Lung (tissue), 12 donors: ENCODE measurements around the gene UGT3A1. TPM values are rescaled to one million over a fixed set of nuclear protein-coding genes. Genes with fewer than 3 reads are reported as not detected.

Source experiments
- ATAC-seq: fragments of 200-7000 bp; cut with Tn5 transposase; one replicate; pipeline ENCODE4 v1.9.1; 2020; ENCODE audit warnings: moderate number of reproducible peaks; ENCODE audit not compliant: insufficient read depth, low FRiP score
- DNase-seq, 3 donors: peaks; one replicate each; pipeline ENCODE4 v3.0.0-alpha.2; 2013 to 2017
- H3K27ac ChIP-seq, 2 donors: one replicate each; pipeline ENCODE4 v1.5.1; 2013; ENCODE audit warnings: mild to moderate bottlenecking in 2 of 2, moderate library complexity in 2 of 2, control low read depth in 1 of 2, inconsistent platforms in 1 of 2, low read depth in 1 of 2, low read length in 1 of 2
- H3K27me3 ChIP-seq, 3 donors: one replicate each; pipeline ENCODE4 v1.5.1; 2013; ENCODE audit warnings: low read length in 2 of 3; ENCODE audit not compliant: control insufficient read depth in 3 of 3, insufficient read depth in 3 of 3
- H3K36me3 ChIP-seq, 4 donors: one replicate each; pipeline ENCODE4 v1.5.1; 2013; ENCODE audit warnings: low read length in 4 of 4, mild to moderate bottlenecking in 1 of 4, moderate library complexity in 1 of 4; ENCODE audit not compliant: control insufficient read depth in 4 of 4, insufficient read depth in 4 of 4
- H3K4me1 ChIP-seq, 5 donors: one replicate each; pipeline ENCODE4 v1.5.1; 2013; ENCODE audit warnings: low read length in 5 of 5, mild to moderate bottlenecking in 2 of 5, moderate library complexity in 1 of 5; ENCODE audit not compliant: control insufficient read depth in 5 of 5, insufficient read depth in 5 of 5
- H3K4me3 ChIP-seq: one replicate; pipeline ENCODE4 v1.5.1; 2013; ENCODE audit warnings: mild to moderate bottlenecking, control low read depth, moderate library complexity
- H3K9ac ChIP-seq, 2 donors: one replicate each; pipeline ENCODE4 v1.5.1; 2013; ENCODE audit warnings: low read length in 2 of 2, control low read depth in 1 of 2; ENCODE audit not compliant: insufficient read depth in 1 of 2
- H3K9me3 ChIP-seq, 4 donors: one replicate each; pipeline ENCODE4 v1.5.1; 2013; ENCODE audit warnings: low read length in 3 of 4, mild to moderate bottlenecking in 1 of 4, moderate library complexity in 1 of 4; ENCODE audit not compliant: control insufficient read depth in 4 of 4, insufficient read depth in 3 of 4
- WGBS, 2 donors: extraction: QIAGEN DNeasy Blood & Tissue Kit; methylation state at CpG; one replicate each; pipeline ENCODE4 v1.1.7; 2013; 5-methylcytosine and 5-hydroxymethylcytosine counted together
- polyA plus RNA-seq, 2 donors: library from polyadenylated mRNA; stranded (reverse); fragments of 200-250 nt; gene quantifications; one replicate each; pipeline ENCODE4 v1.2.1, GENCODE V29; 2013
- total RNA-seq, 2 donors: library from RNA; depleted of rRNA in 1 of 2; stranded (reverse); fragments of >200 nt in 1 of 2; gene quantifications; one replicate each; pipeline ENCODE4 v1.2.1, GENCODE V29; 2014 to 2021
- TF ChIP-seq, protein P1 (sequence below): IDR thresholded peaks from 2 replicates; pipeline ENCODE4 v1.5.1; 2012; ENCODE audit warnings: mild to moderate bottlenecking; ENCODE audit errors: control extremely low read depth, extremely low read depth
- donor health status: control.
- donor health status: control.
- donor health status: Bipolar disorder and iron deficiency.
- donor health status: healthy.
- donor health status: DM: yes; HTN: yes; CAD: no.

Gene UGT3A1
- total and polyA plus RNA-seq, 4 donors: not detected

DNA sequence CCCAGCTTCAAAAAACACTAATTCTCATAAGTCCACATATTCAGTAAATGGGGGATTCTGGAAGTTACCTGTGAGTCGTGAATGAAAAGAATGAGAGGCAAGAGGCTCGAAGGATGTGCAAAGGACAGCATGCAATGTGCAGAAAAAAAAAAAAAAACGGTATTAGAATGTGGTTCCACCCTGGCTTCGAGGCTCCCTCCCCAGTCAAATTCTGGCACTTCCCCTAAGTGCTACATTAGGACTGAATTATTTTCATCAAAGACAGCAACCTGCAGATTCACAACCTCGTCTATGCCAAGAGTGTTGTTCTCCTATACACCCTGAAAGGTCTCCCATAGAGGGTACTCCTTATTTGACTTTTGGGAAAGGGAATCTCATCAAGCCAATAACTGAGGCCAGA, 69.3 kb downstream of the UGT3A1 start:
- TF ChIP-seq, protein P1, sequence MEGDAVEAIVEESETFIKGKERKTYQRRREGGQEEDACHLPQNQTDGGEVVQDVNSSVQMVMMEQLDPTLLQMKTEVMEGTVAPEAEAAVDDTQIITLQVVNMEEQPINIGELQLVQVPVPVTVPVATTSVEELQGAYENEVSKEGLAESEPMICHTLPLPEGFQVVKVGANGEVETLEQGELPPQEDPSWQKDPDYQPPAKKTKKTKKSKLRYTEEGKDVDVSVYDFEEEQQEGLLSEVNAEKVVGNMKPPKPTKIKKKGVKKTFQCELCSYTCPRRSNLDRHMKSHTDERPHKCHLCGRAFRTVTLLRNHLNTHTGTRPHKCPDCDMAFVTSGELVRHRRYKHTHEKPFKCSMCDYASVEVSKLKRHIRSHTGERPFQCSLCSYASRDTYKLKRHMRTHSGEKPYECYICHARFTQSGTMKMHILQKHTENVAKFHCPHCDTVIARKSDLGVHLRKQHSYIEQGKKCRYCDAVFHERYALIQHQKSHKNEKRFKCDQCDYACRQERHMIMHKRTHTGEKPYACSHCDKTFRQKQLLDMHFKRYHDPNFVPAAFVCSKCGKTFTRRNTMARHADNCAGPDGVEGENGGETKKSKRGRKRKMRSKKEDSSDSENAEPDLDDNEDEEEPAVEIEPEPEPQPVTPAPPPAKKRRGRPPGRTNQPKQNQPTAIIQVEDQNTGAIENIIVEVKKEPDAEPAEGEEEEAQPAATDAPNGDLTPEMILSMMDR: no peak
- no peak overlapping the region for H3K27ac ChIP-seq
- H3K27me3 ChIP-seq: peaks cover 0 to 16% (median 3%) of the 10 kb centered on the region in 3 donors
- H3K36me3 ChIP-seq: no peaks in the 10 kb centered on the region
- DNase-seq (no peak), ATAC-seq (no peak)
- H3K9me3 ChIP-seq: no peaks in the 10 kb centered on the region
- 64 to 69% methylated on average over 5 of the region's 5 CpGs for WGBS, 2 donors
- H3K4me3 ChIP-seq: no peak overlapping the region
- H3K9ac ChIP-seq: no peak overlapping the region
- H3K4me1 ChIP-seq: peaks cover 0 to 4% (median 0%) of the 10 kb centered on the region in 5 donors

GRCh38 chr5:35920890-35921289, 70.3 kb downstream of the UGT3A1 start:
- H3K9ac ChIP-seq: no peak overlapping the region
- no peak for ATAC-seq

GRCh38 chr5:35919191-35919590, 72.0 kb downstream of the UGT3A1 start:
- Histone ChIP-seq H3K36me3 (no peaks in the 10 kb centered on the region), H3K4me3 (no peak overlapping the region), H3K9ac (no peak overlapping the region), H3K4me1 (no peaks in the 10 kb centered on the region), H3K9me3 (no peaks in the 10 kb centered on the region), H3K27ac (no peak overlapping the region), H3K27me3 (peaks cover 0 to 4% (median 3%) of the 10 kb centered on the region in 3 donors)
- 56 to 78% methylated on average over 4 of the region's 4 CpGs for WGBS, 2 donors
- peak in 1 of 3 donors; percentile 27 for DNase-seq
- TF ChIP-seq, protein P1: no peak
- ATAC-seq: no peak

More at GRCh38 chr5:35920890-35921289, 70.3 kb downstream of the UGT3A1 start:
- Histone ChIP-seq H3K36me3 (no peaks in the 10 kb centered on the region), H3K4me1 (peaks cover 0 to under 1% (median 0%) of the 10 kb centered on the region in 5 donors), H3K9me3 (no peaks in the 10 kb centered on the region), H3K4me3 (no peak overlapping the region), H3K27me3 (peaks cover 0 to 16% (median 3%) of the 10 kb centered on the region in 3 donors), H3K27ac (no peak overlapping the region)
- 80 to 85% methylated on average over 11 of the region's 11 CpGs for WGBS, 2 donors
- TF ChIP-seq, protein P1: no peak
- DNase-seq: peak in 1 of 3 donors; percentile 13

DNA sequence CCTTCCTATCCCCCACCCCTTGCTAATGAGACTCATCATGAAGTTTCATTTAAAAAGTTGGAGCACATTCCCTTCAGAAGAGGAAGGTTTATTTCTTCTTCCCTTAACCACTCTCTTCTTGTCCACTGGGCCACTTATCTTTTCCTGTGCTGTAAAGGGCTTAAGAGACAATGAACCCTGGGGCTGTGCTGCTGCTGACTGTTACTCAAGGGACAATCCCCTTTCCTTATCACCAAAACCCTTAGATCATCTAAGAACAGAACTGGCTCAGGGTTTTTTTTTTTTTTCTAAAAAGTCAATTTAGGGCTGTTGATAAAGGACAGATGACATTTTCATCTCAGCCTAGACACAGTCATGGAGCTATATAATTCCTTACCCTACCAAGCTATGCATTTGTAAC, 82.4 kb downstream of the UGT3A1 start:
- Histone ChIP-seq H3K27me3 (no peaks in the 10 kb centered on the region), H3K9me3 (peaks cover 0 to 7% (median 0%) of the 10 kb centered on the region in 4 donors), H3K4me3 (no peak overlapping the region), H3K36me3 (no peaks in the 10 kb centered on the region), H3K27ac (no peak overlapping the region), H3K9ac (no peak overlapping the region), H3K4me1 (no peaks in the 10 kb centered on the region)
- DNase-seq (no peak), ATAC-seq (no peak)
- TF ChIP-seq, protein P1: no peak
